Mucosa of descending colon (tissue), 3 donors: ENCODE data around the gene CLDN4. TPM values are rescaled to one million over a fixed set of nuclear protein-coding genes. Genes with fewer than 3 reads are reported as not detected.

ENCODE experiments used
- ATAC-seq: fragments of 200-7000 bp; cut with Tn5 transposase; one replicate; pipeline ENCODE4 v1.9.1; 2020; ENCODE audit warnings: mild to moderate bottlenecking, moderate library complexity
- DNase-seq, 3 donors: peaks; one replicate each; pipeline ENCODE4 v3.0.0-alpha.2; 2020
- H3K36me3 ChIP-seq: fragments of 200-600 bp; one replicate; pipeline ENCODE4 v1.8.0; 2021; ENCODE audit warnings: low read depth, mild to moderate bottlenecking
- H3K4me1 ChIP-seq: fragments of 200-600 bp; one replicate; pipeline ENCODE4 v1.8.0; 2021; ENCODE audit warnings: low read depth, mild to moderate bottlenecking
- H3K4me3 ChIP-seq: fragments of 200-600 bp; one replicate; pipeline ENCODE4 v1.8.0; 2021; ENCODE audit warnings: mild to moderate bottlenecking
- H3K9me3 ChIP-seq: fragments of 200-600 bp; one replicate; pipeline ENCODE4 v1.8.0; 2021; ENCODE audit warnings: mild to moderate bottlenecking
- intact Hi-C, 2 donors: fragments of 100-400 bp; cut with DNase I in 1 of 2; cut with micrococcal nuclease in 1 of 2; formaldehyde crosslinking; loops; one replicate each; pipeline versions ENCODE4 v1.11.0 to v1.11.1; 2022; cut with DNase I, micrococcal nuclease
- total RNA-seq, 3 donors: library from RNA; stranded (reverse); fragmentation: NEBNext Ultra II Directional in 2 of 3; extraction: Animal tissue kit (Norgen Biotek cat#: 25700) in 2 of 3; gene quantifications; one replicate each; pipeline versions ENCODE4 v1.2.1 to v1.2.4, GENCODE V29; 2021 to 2023
- TF ChIP-seq, protein P1 (sequence below): fragments of 200-600 bp; IDR thresholded peaks from one replicate; pipeline ENCODE4 v1.8.0; 2022; ENCODE audit warnings: antibody characterized with exemption, mild to moderate bottlenecking
- donor health status: DM: no; HTN: no; CAD: no; lungs with moderate emphysema.
- donor health status: DM: no; HTN: no; CAD: no.
- donor health status: DM: no; HTN: yes; CAD: no.

The CLDN4 gene
- total RNA-seq, 3 donors from 2014 or later: 450 to 1,208 (median 1,043) TPM

DNA sequence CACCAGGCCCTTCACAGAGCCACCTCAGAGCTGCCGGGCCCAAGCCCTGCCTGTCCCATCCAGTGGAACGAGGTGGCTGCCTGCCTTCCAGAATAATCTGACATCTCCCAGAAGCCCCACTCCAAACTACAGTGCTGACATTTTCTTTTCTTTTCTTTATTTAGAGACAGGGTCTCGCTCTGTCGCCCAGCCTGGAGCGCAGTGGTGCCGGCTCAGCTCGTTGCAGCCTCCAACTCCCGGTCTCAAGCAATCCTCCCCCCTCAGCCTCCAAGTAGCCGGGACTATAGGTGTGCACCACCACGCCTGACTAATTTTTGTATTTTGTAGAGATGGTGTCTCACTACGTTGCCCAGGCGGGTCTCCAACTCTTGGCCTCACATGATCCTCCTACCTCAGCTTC is 30.5 kb downstream of the CLDN4 start:
- Histone ChIP-seq H3K4me3 (no peak overlapping the region), H3K4me1 (no peaks in the 10 kb centered on the region), H3K9me3 (no peaks in the 10 kb centered on the region), H3K36me3 (no peaks in the 10 kb centered on the region)
- ATAC-seq (no peak), DNase-seq (peak in 1 of 3 donors; percentile 30)
- intact Hi-C loops: loop anchor here in 1 of 2 donors (10.0 kb wide), 1 partner anchor 163 kb away; the partner anchor contains the start of gene ELN
- TF ChIP-seq, protein P1, sequence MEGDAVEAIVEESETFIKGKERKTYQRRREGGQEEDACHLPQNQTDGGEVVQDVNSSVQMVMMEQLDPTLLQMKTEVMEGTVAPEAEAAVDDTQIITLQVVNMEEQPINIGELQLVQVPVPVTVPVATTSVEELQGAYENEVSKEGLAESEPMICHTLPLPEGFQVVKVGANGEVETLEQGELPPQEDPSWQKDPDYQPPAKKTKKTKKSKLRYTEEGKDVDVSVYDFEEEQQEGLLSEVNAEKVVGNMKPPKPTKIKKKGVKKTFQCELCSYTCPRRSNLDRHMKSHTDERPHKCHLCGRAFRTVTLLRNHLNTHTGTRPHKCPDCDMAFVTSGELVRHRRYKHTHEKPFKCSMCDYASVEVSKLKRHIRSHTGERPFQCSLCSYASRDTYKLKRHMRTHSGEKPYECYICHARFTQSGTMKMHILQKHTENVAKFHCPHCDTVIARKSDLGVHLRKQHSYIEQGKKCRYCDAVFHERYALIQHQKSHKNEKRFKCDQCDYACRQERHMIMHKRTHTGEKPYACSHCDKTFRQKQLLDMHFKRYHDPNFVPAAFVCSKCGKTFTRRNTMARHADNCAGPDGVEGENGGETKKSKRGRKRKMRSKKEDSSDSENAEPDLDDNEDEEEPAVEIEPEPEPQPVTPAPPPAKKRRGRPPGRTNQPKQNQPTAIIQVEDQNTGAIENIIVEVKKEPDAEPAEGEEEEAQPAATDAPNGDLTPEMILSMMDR: no peak

DNA sequence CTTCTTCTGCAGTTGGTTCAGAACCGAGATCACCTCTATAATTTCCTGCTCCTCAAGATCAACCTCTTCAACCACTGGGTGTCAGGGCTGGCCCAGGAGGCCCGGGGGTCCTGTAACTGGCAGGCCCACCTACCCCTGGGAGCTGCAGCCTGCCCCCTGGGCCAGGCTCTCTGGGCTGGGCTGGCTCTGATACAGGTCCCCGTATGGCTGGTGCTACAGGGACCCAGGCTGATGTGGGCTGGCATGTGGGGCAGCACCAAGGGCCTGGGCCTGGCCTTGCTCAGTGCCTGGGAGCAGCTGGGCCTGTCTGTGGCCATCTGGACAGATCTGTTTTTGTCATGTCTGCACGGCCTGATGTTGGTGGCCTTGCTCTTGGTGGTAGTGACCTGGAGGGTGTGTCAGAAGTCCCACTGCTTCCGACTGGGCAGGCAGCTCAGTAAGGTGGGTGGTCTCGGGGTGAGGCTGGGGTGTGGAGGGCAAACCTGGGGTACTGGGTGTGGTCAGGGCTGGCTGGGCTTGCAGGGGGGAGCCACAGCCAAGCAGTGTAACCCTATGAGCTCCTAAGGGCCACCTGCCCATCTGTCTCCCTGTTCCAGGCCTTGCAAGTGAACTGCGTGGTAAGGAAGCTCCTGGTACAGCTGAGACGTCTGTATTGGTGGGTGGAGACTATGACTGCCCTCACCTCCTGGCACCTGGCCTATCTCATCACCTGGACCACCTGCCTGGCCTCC is 34.4 kb downstream of the CLDN4 start:
- Histone ChIP-seq H3K4me3 (no peak overlapping the region), H3K36me3 (no peaks in the 10 kb centered on the region), H3K9me3 (no peaks in the 10 kb centered on the region), H3K4me1 (peaks cover 4% of the 10 kb centered on the region)
- TF ChIP-seq, protein P1: no peak
- intact Hi-C loops: loop anchor here in 1 of 2 donors (10.0 kb wide), 1 partner anchor 160 kb away; the partner anchor contains the start of gene ELN
- ATAC-seq (no peak), DNase-seq (no peak)

DNA sequence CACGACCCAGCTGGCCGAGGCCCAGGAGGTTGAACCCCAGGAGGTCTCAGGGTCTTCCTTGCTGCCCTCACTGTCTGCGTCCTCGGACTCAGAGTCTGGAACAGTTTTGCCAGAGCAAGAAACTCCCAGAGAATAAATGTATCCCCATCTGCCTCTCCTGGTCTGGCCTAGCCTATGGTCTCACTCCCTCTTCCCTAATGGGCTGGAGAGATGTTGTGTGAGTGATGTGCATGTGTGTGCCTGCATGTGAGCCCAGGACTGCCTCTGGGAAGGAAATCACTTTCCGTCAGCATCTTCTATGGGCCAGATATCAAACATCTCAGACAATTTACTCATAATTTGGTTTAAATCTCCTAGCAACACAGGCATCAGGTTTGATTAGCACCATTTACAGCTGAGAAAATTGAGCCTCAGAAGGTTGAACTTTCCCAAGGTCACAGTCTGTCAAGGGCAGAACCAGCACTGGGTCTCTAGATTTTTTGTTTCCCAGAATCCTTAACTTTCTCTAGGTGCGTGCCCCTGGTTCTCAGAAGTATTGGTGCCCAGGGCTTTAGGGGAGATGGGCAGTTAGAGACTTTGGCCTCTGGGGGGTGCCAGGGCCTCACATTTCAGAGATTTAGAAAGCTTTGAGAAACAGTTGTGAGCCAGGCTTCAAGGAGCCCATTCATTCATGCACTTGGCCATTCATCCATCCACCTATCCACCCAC is 35.1 kb downstream of the CLDN4 start:
- TF ChIP-seq, protein P1: peak; percentile 19
- DNase-seq: peak in 1 of 3 donors; percentile 62
- intact Hi-C loops: loop anchor here in 1 of 2 donors (10.0 kb wide), 1 partner anchor 159 kb away; the partner anchor contains the start of gene ELN
- H3K4me3 ChIP-seq: no peak overlapping the region
- H3K36me3 ChIP-seq: no peaks in the 10 kb centered on the region
- peaks cover 4% of the 10 kb centered on the region for H3K4me1 ChIP-seq
- no peaks in the 10 kb centered on the region for H3K9me3 ChIP-seq
- ATAC-seq: peak; percentile 52

DNA sequence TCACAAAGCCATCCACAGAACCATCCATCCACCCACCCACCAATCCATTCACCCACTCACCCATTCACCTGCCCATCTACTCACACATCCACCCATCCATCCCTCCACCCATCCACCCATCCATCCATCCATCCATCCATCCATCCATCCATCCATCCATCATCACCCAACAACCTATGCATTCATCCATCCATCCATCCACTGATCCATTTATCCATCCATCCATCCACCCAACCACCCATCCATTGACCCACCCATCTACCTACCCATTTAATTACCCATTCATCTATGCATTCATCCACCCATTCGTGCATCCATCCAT is 35.6 kb downstream of the CLDN4 start:
- Histone ChIP-seq H3K4me3 (no peak overlapping the region), H3K36me3 (no peaks in the 10 kb centered on the region), H3K9me3 (no peaks in the 10 kb centered on the region), H3K4me1 (peaks cover 8% of the 10 kb centered on the region)
- ATAC-seq (no peak), DNase-seq (no peak)
- TF ChIP-seq, protein P1: no peak
- intact Hi-C loops: loop anchor here in 1 of 2 donors (10.0 kb wide), 1 partner anchor 158 kb away; the partner anchor contains the start of gene ELN

DNA sequence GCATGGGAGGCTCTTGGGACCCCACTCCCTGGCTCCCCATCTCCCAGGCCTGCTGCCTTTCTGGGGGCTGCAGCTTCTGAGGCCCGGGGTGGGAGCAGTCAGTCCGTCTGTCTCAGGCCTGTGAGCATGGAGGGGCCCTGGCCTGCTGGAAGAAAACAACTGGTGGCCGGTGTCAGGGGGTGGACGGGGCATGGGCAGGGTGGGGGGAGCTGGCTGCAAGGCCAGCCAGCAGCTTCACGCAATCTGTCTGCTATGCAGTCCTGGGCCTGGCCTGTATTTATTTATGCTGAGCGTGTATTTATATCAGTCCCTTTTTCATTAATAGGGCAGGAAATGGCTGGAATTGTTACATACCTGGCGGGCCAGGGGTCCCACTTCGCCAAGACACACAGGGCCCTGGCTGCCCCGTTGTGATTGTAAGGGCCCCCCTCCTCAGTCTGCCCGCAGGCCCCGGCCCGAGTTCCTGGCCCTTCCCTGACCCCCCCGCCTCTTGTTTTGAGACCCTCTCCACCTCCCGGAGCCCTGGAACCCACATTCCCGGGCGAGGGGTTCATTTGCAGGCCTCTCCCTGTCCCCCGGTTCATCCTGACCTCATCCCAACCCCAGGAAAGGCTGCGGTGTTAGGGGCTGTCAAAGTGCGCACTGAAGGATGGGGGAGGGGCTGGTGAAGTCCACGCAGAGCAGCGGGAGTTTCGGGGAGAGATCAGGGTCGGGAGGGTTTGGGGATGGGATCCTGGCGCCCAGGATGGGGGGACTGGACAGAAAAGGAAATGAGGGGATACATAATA is 38.4 kb downstream of the CLDN4 start:
- Histone ChIP-seq H3K36me3 (no peaks in the 10 kb centered on the region), H3K4me3 (no peak overlapping the region), H3K4me1 (peaks cover 13% of the 10 kb centered on the region), H3K9me3 (no peaks in the 10 kb centered on the region)
- DNase-seq (no peak), ATAC-seq (no peak)
- TF ChIP-seq, protein P1: no peak
- intact Hi-C loops: loop anchor here in 1 of 2 donors (10.0 kb wide), 1 partner anchor 156 kb away; the partner anchor contains the start of gene ELN
